A375 (cell line): ENCODE data around the gene DKK2. TPM values are rescaled to one million over a fixed set of nuclear protein-coding genes. Genes with fewer than 3 reads are reported as not detected.

Source experiments
- total RNA-seq: library from RNA; depleted of rRNA; stranded (reverse); fragments of >200 nt; shearing (Covaris generic); gene quantifications from 2 replicates; pipeline ENCODE4 v1.2.3, GENCODE V29; 2014; rRNA removed

DKK2 gene
- total RNA-seq = 0.34 and 0.49 TPM in 2 replicates

GRCh38 chr4:107035819-107036583 lies at the start of gene DKK2:
DKK2 (minus strand) TSS chr4:107036313; CDS start chr4:107035591, 722 bp downstream.

